HEK293 (cell line): ENCODE data around the gene PTPRF.

Experiments used
- REPIN1 ChIP-seq: fragments of 450-650 bp; formaldehyde crosslinking; IDR thresholded peaks from 2 replicates; pipeline ENCODE4 v1.5.1; 2017; ENCODE audit warnings: missing biosample characterization, missing genetic modification characterization, low read depth
- YY1 ChIP-seq: fragments of 450-650 bp; formaldehyde crosslinking; IDR thresholded peaks from 2 replicates; pipeline ENCODE4 v1.5.1; 2018; ENCODE audit warnings: missing biosample characterization, missing genetic modification characterization
- ZBTB1 ChIP-seq: fragments of 450-650 bp; formaldehyde crosslinking; IDR thresholded peaks from 2 replicates; pipeline ENCODE4 v1.5.1; 2016; ENCODE audit warnings: missing biosample characterization, missing genetic modification characterization
- ZBTB21 ChIP-seq: fragments of 450-650 bp; formaldehyde crosslinking; IDR thresholded peaks from 2 replicates; pipeline ENCODE4 v1.5.1; 2017; ENCODE audit warnings: missing biosample characterization, missing genetic modification characterization
- ZNF391 ChIP-seq: fragments of 450-650 bp; formaldehyde crosslinking; IDR thresholded peaks from 2 replicates; pipeline ENCODE4 v1.5.1; 2016; ENCODE audit warnings: low read depth, missing biosample characterization, missing genetic modification characterization, borderline replicate concordance
- ZNF518A ChIP-seq: fragments of 450-650 bp; formaldehyde crosslinking; conservative IDR thresholded peaks from 2 replicates; pipeline ENCODE4 v1.5.1; 2016; ENCODE audit warnings: low read depth, missing biosample characterization, missing genetic modification characterization
- ZNF843 ChIP-seq: fragments of 450-650 bp; formaldehyde crosslinking; IDR thresholded peaks from 2 replicates; pipeline ENCODE4 v1.5.1; 2016; ENCODE audit warnings: missing biosample characterization, missing genetic modification characterization
- TF ChIP-seq, protein P1 (sequence below): fragments of 450-650 bp; formaldehyde crosslinking; IDR thresholded peaks from 2 replicates; pipeline ENCODE4 v1.5.1; 2016; ENCODE audit warnings: missing biosample characterization, missing genetic modification characterization

DNA sequence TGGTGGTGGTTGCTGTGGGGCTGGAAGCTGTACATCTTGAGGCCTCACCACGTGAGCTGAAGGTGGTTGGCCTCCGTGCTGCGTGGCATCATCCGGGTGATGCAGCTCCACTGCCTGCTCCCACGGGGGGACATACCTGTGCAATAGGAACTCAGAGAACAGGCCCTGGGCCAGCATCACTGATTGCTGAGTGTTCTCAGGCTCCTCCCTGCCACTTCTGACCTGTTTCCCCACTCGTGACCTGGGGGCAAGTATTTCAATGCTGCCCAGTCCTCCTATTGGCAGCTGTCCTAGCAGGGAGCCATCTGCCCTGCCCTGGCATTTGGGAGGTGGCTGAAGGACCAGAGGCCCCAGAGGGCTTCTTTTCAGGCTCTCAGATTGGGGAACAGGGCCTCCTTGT, 26.1 kb downstream of the PTPRF start:
- TF ChIP-seq, protein P1, sequence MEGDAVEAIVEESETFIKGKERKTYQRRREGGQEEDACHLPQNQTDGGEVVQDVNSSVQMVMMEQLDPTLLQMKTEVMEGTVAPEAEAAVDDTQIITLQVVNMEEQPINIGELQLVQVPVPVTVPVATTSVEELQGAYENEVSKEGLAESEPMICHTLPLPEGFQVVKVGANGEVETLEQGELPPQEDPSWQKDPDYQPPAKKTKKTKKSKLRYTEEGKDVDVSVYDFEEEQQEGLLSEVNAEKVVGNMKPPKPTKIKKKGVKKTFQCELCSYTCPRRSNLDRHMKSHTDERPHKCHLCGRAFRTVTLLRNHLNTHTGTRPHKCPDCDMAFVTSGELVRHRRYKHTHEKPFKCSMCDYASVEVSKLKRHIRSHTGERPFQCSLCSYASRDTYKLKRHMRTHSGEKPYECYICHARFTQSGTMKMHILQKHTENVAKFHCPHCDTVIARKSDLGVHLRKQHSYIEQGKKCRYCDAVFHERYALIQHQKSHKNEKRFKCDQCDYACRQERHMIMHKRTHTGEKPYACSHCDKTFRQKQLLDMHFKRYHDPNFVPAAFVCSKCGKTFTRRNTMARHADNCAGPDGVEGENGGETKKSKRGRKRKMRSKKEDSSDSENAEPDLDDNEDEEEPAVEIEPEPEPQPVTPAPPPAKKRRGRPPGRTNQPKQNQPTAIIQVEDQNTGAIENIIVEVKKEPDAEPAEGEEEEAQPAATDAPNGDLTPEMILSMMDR (tag by site-specific recombination) = no peak
- TF ChIP-seq REPIN1 (tag by site-specific recombination) (no peak), ZNF843 (tag by site-specific recombination) (no peak), ZBTB21 (no peak), ZNF391 (tag by site-specific recombination) (no peak), ZBTB1 (no peak), YY1 (tag by site-specific recombination) (no peak), ZNF518A (no peak)
